H1 (cell line): ENCODE data around the gene TGOLN2. TPM values are rescaled to one million over a fixed set of nuclear protein-coding genes. Genes with fewer than 3 reads are reported as not detected.

Source experiments
- GTF2F1 ChIP-seq: IDR thresholded peaks from 2 replicates; pipeline ENCODE4 v1.6.1; 2012; ENCODE audit warnings: low read depth, low read length, improper control_type of control experiment, borderline replicate concordance
- JUND ChIP-seq: IDR thresholded peaks from 2 replicates; pipeline ENCODE4 v1.6.1; 2011; ENCODE audit warnings: mild to moderate bottlenecking, improper control_type of control experiment, low read length
- NANOG ChIP-seq: IDR thresholded peaks from 2 replicates; pipeline ENCODE4 v1.6.1; 2011; ENCODE audit warnings: low read length, low read depth, mild to moderate bottlenecking, inconsistent platforms; ENCODE audit not compliant: insufficient read depth, poor library complexity, severe bottlenecking
- RXRA ChIP-seq: IDR thresholded peaks from 2 replicates; pipeline ENCODE4 v1.6.1; 2011; ENCODE audit warnings: low read depth, mild to moderate bottlenecking, low read length, moderate library complexity; ENCODE audit not compliant: insufficient read depth
- SIN3A ChIP-seq, 2 experiments: IDR thresholded peaks in 1 of 2; conservative IDR thresholded peaks in 1 of 2; 2 replicates each; pipeline ENCODE4 v1.6.1; 2011 to 2012; ENCODE audit warnings: low read length in 2 of 2, improper control_type of control experiment in 1 of 2, low read depth in 1 of 2, mild to moderate bottlenecking in 1 of 2
- SRF ChIP-seq: IDR thresholded peaks from 2 replicates; pipeline ENCODE4 v1.6.1; 2011; ENCODE audit warnings: mild to moderate bottlenecking, low read depth, low read length, moderate library complexity
- SUZ12 ChIP-seq: fragments of 200-600 bp; sonication (generic); IDR thresholded peaks from 2 replicates; pipeline ENCODE4 v1.6.1; 2012; ENCODE audit warnings: mild to moderate bottlenecking, inconsistent platforms, low read length, moderate library complexity, mixed read lengths
- polyA plus RNA-seq, 7 experiments: library from polyadenylated mRNA; depleted of rRNA in 3 of 7; stranded (reverse) in 5 of 7; unstranded in 2 of 7; fragments of >200 nt in 5 of 7; fragments of 200-250 nt in 2 of 7; gene quantifications; 1 replicate in 5 of 7; 2 replicates in 1 of 7; 4 replicates in 1 of 7; pipeline versions ENCODE4 v1.2.1 to v1.2.3, GENCODE V29; 2011 to 2013; ENCODE audit warnings: missing spikeins in 2 of 7, mixed read lengths in 2 of 7
- total RNA-seq: library from RNA; stranded (reverse); fragmentation: NEBNext Ultra II Directional; extraction: Animal tissue kit (Norgen Biotek cat#: 25700); gene quantifications from 2 replicates; pipeline ENCODE4 v1.2.1, GENCODE V29; 2021

TGOLN2 gene
- total and polyA plus RNA-seq, 2 of the 8 experiments (the other 6 are each of a cell fraction or from before 2014, with no cell fraction given): 33.9 to 38.9 TPM

DNA sequence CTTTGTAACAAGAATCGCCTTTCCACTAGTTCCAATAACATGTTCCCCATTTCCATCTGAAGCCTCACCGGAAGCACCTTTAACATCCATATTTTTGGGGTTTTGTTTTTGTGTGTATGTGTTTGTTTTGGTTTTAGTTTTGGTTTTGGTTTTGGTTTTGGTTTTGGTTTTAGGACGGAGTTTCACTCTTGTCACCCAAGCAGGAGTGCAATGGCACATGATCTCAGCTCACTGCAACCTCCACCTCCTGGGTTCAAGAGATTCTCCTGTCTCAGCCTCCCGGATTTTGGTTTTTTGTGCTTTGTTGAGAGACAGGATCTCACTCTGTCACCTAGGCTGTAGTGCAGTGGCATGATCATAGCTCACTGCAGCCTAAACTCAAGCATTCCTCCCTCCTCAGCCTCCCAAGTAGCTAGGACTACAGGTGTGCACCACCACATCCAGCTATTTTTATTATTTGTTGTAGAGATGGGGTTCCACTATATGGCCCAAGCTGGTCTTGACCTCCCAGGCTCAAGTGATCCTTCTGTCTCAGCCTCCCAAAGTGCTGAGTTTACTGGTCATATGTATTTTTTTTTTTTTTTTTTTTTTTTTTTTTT is 36.3 kb downstream of the TGOLN2 start (continued):
- TF ChIP-seq SIN3A (conservative IDR thresholded peaks at IDR 0.05 in 1 of 2, IDR thresholded peaks at IDR 0.05 in 1 of 2; ENCODE audit: low read depth in 1 of 2, low read length in 2 of 2) (no peak), GTF2F1 (no peak), JUND (no peak), SRF (no peak), SUZ12 (no peak), NANOG (no peak), RXRA (no peak)
